PC-9 (cell line): Measurements from ENCODE around the gene SPINK5. TPM values are rescaled to one million over a fixed set of nuclear protein-coding genes. Genes with fewer than 3 reads are reported as not detected.

Experiments
- BruUV-seq: library from RNA; stranded (reverse); fragments of 400-500 nt; replicated peaks from 2 replicates; lab custom pipeline; 2021; lab: Mats Ljungman, UMichigan
- CTCF ChIA-PET: fragments of 300-600 bp; sonication (Branson Sonifier 250); formaldehyde crosslinking; loops from one replicate; lab custom pipeline; 2022; ENCODE audit warnings: antibody characterized with exemption; lab: Charles Lee
- POLR2A ChIA-PET: fragments of 300-600 bp; sonication (Branson Sonifier 250); formaldehyde crosslinking; loops from one replicate; lab custom pipeline; 2022; ENCODE audit warnings: antibody characterized with exemption; ENCODE audit not compliant: unreplicated experiment; lab: Charles Lee
- DNase-seq, 2 experiments: peaks; one replicate each; pipeline versions ENCODE4 v3.0.0 to v3.0.0-alpha.2; 2015 to 2022; ENCODE audit warnings: mixed read lengths in 1 of 2
- H2AFZ ChIP-seq: fragments of 200-600 bp; sonication (generic); 2 replicates; pipeline ENCODE4 v1.8.1; 2017; ENCODE audit warnings: antibody characterized with exemption
- H3F3A ChIP-seq: fragments of 200-600 bp; sonication (generic); 2 replicates; pipeline ENCODE4 v1.8.1; 2017; ENCODE audit warnings: antibody characterized with exemption, mild to moderate bottlenecking, low read depth; ENCODE audit not compliant: insufficient read depth
- H3K27ac ChIP-seq: fragments of 200-600 bp; sonication (generic); 2 replicates; pipeline ENCODE4 v1.6.1; 2016; ENCODE audit warnings: mixed run types
- H3K27me3 ChIP-seq: fragments of 200-600 bp; sonication (generic); 2 replicates; pipeline ENCODE4 v1.6.1; 2016; ENCODE audit warnings: low read depth, mixed run types; ENCODE audit not compliant: insufficient read depth
- H3K36me3 ChIP-seq: fragments of 200-600 bp; sonication (generic); 2 replicates; pipeline ENCODE4 v1.6.1; 2016; ENCODE audit warnings: low read depth, mixed run types
- H3K4me1 ChIP-seq: fragments of 200-600 bp; sonication (generic); replicated peaks from 2 replicates; pipeline ENCODE4 v1.6.1; 2016; ENCODE audit warnings: mixed run types; ENCODE audit not compliant: insufficient read depth
- H3K4me2 ChIP-seq: fragments of 200-600 bp; sonication (generic); 2 replicates; pipeline ENCODE4 v1.6.1; 2017; ENCODE audit warnings: mixed run types
- H3K4me3 ChIP-seq: fragments of 200-600 bp; sonication (generic); 2 replicates; pipeline ENCODE4 v1.6.1; 2016; ENCODE audit warnings: mixed run types
- H3K79me2 ChIP-seq: fragments of 200-600 bp; sonication (generic); 2 replicates; pipeline ENCODE4 v1.6.1; 2017; ENCODE audit warnings: low read depth, mixed run types
- H3K9me2 ChIP-seq: fragments of 200-600 bp; sonication (generic); 2 replicates; pipeline ENCODE4 v1.8.1; 2017; ENCODE audit warnings: mild to moderate bottlenecking; ENCODE audit not compliant: insufficient read depth
- H3K9me3 ChIP-seq: fragments of 200-600 bp; sonication (generic); 2 replicates; pipeline ENCODE4 v1.8.1; 2016; ENCODE audit warnings: low read depth; ENCODE audit not compliant: insufficient read depth
- H4K20me1 ChIP-seq: fragments of 200-600 bp; sonication (generic); 2 replicates; pipeline ENCODE4 v1.8.1; 2017; ENCODE audit not compliant: insufficient read depth
- CTCF ChIP-seq: fragments of 200-600 bp; sonication (generic); conservative IDR thresholded peaks from 2 replicates; pipeline ENCODE4 v1.6.1; 2017; ENCODE audit warnings: mixed run types, antibody characterized with exemption, mild to moderate bottlenecking, moderate library complexity
- EZH2 ChIP-seq: fragments of 200-600 bp; sonication (generic); IDR thresholded peaks from 2 replicates; pipeline ENCODE4 v1.8.0; 2017; ENCODE audit warnings: antibody characterized with exemption, low read depth
- intact Hi-C: fragments of 100-400 bp; cut with micrococcal nuclease; formaldehyde crosslinking; loops from one replicate; pipeline ENCODE4 v1.10.0; 2022; ENCODE audit not compliant: unreplicated experiment
- total RNA-seq: library from RNA; stranded (reverse); gene quantifications from 2 replicates; pipeline ENCODE4 v1.2.3, GENCODE V29; 2021

The SPINK5 gene
- total RNA-seq, 1 experiment from 2014 or later: not detected

DNA sequence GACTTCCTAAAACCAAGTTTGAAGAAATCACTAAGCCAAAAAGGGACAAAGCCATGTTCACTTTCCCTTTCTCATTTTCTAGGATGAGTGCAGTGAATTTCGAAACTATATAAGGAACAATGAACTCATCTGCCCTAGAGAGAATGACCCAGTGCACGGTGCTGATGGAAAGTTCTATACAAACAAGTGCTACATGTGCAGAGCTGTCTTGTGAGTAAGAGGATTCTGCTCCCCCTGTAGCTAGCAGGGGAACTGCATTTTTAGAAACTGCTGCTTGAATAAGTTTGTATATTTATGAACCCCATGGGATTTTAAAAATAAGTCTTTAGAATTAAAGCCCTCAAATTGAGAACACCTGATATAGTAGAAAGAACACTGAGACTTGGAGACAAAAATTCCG lies 61.9 kb downstream of the SPINK5 start:
- H3K4me2 ChIP-seq: no peak overlapping the region
- H3K4me1 ChIP-seq: no peaks in the 10 kb centered on the region
- TF ChIP-seq EZH2: no peak
- no peak; the same call in 1 of the 2 replicates for TF ChIP-seq CTCF
- no peaks in the 10 kb centered on the region for H3K36me3 ChIP-seq
- H3F3A ChIP-seq: no peaks in the 10 kb centered on the region; the same call in 1 of the 2 replicates
- BruUV-seq: no TSS peak
- H3K9me3 ChIP-seq: no peaks in the 10 kb centered on the region
- CTCF ChIA-PET: no interaction called here
- no peak overlapping the region for H3K4me3 ChIP-seq
- H3K79me2 ChIP-seq: no peaks in the 10 kb centered on the region
- POLR2A ChIA-PET: no interaction called here
- no peaks in the 10 kb centered on the region for H3K27me3 ChIP-seq
- no peaks in the 10 kb centered on the region for H4K20me1 ChIP-seq
- H3K27ac ChIP-seq: no peak overlapping the region
- intact Hi-C loops: no loop called here
- H3K9me2 ChIP-seq: no peaks in the 10 kb centered on the region
- DNase-seq: no peak
- no peak overlapping the region for H2AFZ ChIP-seq

DNA sequence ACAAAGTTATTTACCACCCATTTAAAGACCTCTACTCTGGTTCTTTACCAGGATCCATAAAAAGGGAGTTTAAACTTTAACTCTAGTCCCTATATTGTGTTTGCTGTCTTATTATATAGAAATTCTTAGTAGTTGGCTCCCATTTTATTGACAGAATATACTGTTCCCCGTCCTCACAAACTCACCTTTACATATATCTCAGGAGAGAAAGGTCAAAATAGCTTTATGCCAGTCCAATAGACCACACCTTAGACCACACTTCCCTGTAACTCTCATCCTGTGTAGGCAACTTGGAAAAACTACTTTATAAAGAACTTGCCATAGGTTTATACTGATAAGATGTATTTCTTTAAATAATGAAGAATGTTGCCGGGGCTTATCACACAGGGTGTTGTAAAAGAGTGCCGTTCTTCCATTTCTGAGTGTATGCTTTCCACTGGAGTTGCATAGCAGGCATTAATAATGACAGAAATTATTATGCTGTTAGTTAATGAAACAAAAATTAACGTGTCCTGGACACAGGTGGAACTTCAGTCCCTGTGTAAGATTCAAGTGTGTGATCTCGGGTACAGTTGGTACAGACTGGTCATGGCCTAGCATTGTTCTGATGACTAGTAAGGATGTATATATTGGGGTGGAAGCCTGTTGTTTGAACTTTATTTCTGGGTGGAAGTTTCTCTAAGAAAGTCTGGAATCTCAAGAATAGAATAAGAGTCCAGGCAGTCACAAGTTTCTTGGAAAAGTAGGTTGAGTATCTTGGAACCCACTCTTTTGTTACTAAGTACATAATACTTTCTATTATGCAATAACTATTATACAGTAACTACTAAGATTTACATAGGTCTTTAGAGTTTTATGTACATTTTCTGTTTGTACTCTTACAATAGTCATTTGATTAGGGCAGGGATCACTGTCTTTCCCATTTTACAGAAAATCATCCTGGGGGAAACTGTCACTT lies 71.6 kb downstream of the SPINK5 start:
- H3K79me2 ChIP-seq: no peaks in the 10 kb centered on the region
- ChIA-PET POLR2A (no interaction called here), CTCF (no interaction called here)
- H4K20me1 ChIP-seq: no peaks in the 10 kb centered on the region
- no peaks in the 10 kb centered on the region; the same call in 1 of the 2 replicates for H3F3A ChIP-seq
- no peak for TF ChIP-seq CTCF
- no peak for TF ChIP-seq EZH2
- no peaks in the 10 kb centered on the region for H3K9me3 ChIP-seq
- intact Hi-C loops: no loop called here
- no peaks in the 10 kb centered on the region for H3K27me3 ChIP-seq
- H3K27ac ChIP-seq: no peak overlapping the region
- no peaks in the 10 kb centered on the region for H3K4me1 ChIP-seq
- no peaks in the 10 kb centered on the region for H3K9me2 ChIP-seq
- no TSS peak for BruUV-seq
- no peak for DNase-seq
- H3K4me2 ChIP-seq: no peak overlapping the region
- no peaks in the 10 kb centered on the region for H3K36me3 ChIP-seq
- H3K4me3 ChIP-seq: no peak overlapping the region
- no peak overlapping the region for H2AFZ ChIP-seq

DNA sequence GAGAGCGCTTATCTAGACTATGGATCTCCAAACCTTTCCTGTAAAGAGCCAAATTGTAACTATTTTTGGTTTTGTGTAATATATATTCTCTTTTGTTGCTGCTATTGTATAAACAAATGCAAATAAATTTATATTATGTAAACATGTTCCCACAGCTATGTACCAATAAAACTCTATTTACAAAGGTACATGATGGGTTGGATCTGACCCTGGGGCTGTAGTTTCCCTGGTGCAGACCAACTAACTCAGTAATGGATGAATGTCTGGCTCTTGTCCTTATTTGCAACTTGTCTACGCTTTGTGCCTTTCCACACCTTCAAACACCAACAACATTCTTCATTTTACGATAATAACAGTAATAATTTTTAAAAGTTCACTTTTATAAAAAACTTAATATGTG lies 77.1 kb downstream of the SPINK5 start:
- Histone ChIP-seq H3K4me3 (no peak overlapping the region), H3K9me3 (no peaks in the 10 kb centered on the region; the same call in 1 of the 2 replicates), H3K27me3 (no peaks in the 10 kb centered on the region), H2AFZ (no peak overlapping the region), H3K4me1 (peaks cover 17% of the 10 kb centered on the region), H3F3A (peaks cover 10% of the 10 kb centered on the region), H3K36me3 (no peaks in the 10 kb centered on the region), H3K9me2 (no peaks in the 10 kb centered on the region), H3K79me2 (no peaks in the 10 kb centered on the region), H3K27ac (no peak overlapping the region), H4K20me1 (no peaks in the 10 kb centered on the region), H3K4me2 (no peak overlapping the region)
- ChIA-PET CTCF (no interaction called here), POLR2A (no interaction called here)
- DNase-seq: no peak
- TF ChIP-seq EZH2 (no peak), CTCF (no peak)
- intact Hi-C loops: no loop called here
- no TSS peak for BruUV-seq
